Measurements from ENCODE around the gene PCDHB9. TPM values are rescaled to one million over a fixed set of nuclear protein-coding genes. Genes with fewer than 3 reads are reported as not detected.
"Not testable (repeated sequence)": the region's sequence is repeated elsewhere in the genome, so short reads cannot be mapped to it uniquely, and the experiment has no call there.

The PCDHB9 gene
- total RNA-seq, 1 donor from 2014 or later = 0.29 TPM

- ChIA-PET POLR2A (no interaction called here), CTCF (no interaction called here)
- H3K4me3 Mint-ChIP-seq = no peak overlapping the region
- H3K9me3 Mint-ChIP-seq = peaks cover 37% of the 10 kb centered on the region
- H3K36me3 Mint-ChIP-seq (ENCODE audit: low read depth) = peaks cover 4% of the 10 kb centered on the region
- peaks cover 24% of the 10 kb centered on the region for H3K27me3 Mint-ChIP-seq
- no peak overlapping the region for H3K27ac Mint-ChIP-seq
- no peak for TF ChIP-seq CTCF (IDR thresholded peaks at IDR 0.05)
- DNase-seq = no peak
- intact Hi-C loops (cut with micrococcal nuclease) = no loop called here
- no peaks in the 10 kb centered on the region for H3K4me1 Mint-ChIP-seq
- no peak for ATAC-seq (ENCODE audit: low read depth)
Measured at GRCh38 chr5:141196363-141196762, 9.4 kb downstream of the PCDHB9 start.

- no peaks in the 10 kb centered on the region for H3K4me1 Mint-ChIP-seq
- POLR2A ChIA-PET = no interaction called here
- intact Hi-C loops (cut with micrococcal nuclease) = no loop called here
- H3K36me3 Mint-ChIP-seq (ENCODE audit: low read depth) = peaks cover 2% of the 10 kb centered on the region
- DNase-seq = no peak
- TF ChIP-seq CTCF (IDR thresholded peaks at IDR 0.05) = no peak
- H3K27ac Mint-ChIP-seq = no peak within 1 kb of the TSS
- CTCF ChIA-PET = no interaction called here
- peaks cover 33% of the 10 kb centered on the region for H3K9me3 Mint-ChIP-seq
- no peak within 1 kb of the TSS for H3K4me3 Mint-ChIP-seq
- peaks cover 7% of the 10 kb centered on the region for H3K27me3 Mint-ChIP-seq
- ATAC-seq (ENCODE audit: low read depth) = no peak
Measured at GRCh38 chr5:141199359-141200235, 12.6 kb downstream of the PCDHB9 start, which contains the start of gene PCDHB11. Gene PCDHB11 (plus strand): TSS chr5:141199627. CDS start chr5:141199775, 148 bp downstream.

GRCh38 chr5:141201126-141201525 is 14.2 kb downstream of the PCDHB9 start:
- ATAC-seq (ENCODE audit: low read depth); CTCF ChIA-PET; H3K27ac Mint-ChIP-seq; H3K27me3 Mint-ChIP-seq; H3K4me3 Mint-ChIP-seq; DNase-seq; POLR2A ChIA-PET; intact Hi-C loops (cut with micrococcal nuclease); H3K36me3 Mint-ChIP-seq (ENCODE audit: low read depth); H3K4me1 Mint-ChIP-seq: not testable (repeated sequence)
- peaks cover 30% of the 10 kb centered on the region for H3K9me3 Mint-ChIP-seq

GRCh38 chr5:141201646-141202045 is 14.7 kb downstream of the PCDHB9 start:
- ATAC-seq (ENCODE audit: low read depth); H3K36me3 Mint-ChIP-seq (ENCODE audit: low read depth); CTCF ChIA-PET; intact Hi-C loops (cut with micrococcal nuclease); H3K4me3 Mint-ChIP-seq; H3K4me1 Mint-ChIP-seq; H3K27me3 Mint-ChIP-seq; H3K27ac Mint-ChIP-seq; POLR2A ChIA-PET; DNase-seq: not testable (repeated sequence)
- peaks cover 25% of the 10 kb centered on the region for H3K9me3 Mint-ChIP-seq

- CTCF ChIA-PET = interaction anchor here (1.0 kb wide), 1 partner anchor 356 kb away, joined by 3 read pairs; no protein-coding TSS in a partner anchor
- DNase-seq (no peak), ATAC-seq (ENCODE audit: low read depth) (no peak)
- no peak within 1 kb of the TSS for H3K4me3 Mint-ChIP-seq
- TF ChIP-seq CTCF (IDR thresholded peaks at IDR 0.05) = no peak
- POLR2A ChIA-PET = no interaction called here
- H3K9me3 Mint-ChIP-seq = peaks cover 6% of the 10 kb centered on the region
- no peaks in the 10 kb centered on the region for H3K4me1 Mint-ChIP-seq
- no peaks in the 10 kb centered on the region for H3K36me3 Mint-ChIP-seq (ENCODE audit: low read depth)
- peaks cover 36% of the 10 kb centered on the region for H3K27me3 Mint-ChIP-seq
- H3K27ac Mint-ChIP-seq = no peak within 1 kb of the TSS
- intact Hi-C loops (cut with micrococcal nuclease) = loop anchor here (1.0 kb wide), 1 partner anchor 356 kb away; no protein-coding TSS in a partner anchor
Measured at GRCh38 chr5:141208478-141208877, 21.5 kb downstream of the PCDHB9 start, which contains the start of gene PCDHB12. Gene PCDHB12 (plus strand): TSS chr5:141208719. CDS start chr5:141208908, 189 bp downstream.

GRCh38 chr5:141210281-141210680 is 23.3 kb downstream of the PCDHB9 start:
- DNase-seq; ATAC-seq (ENCODE audit: low read depth); intact Hi-C loops (cut with micrococcal nuclease); CTCF ChIA-PET; H3K4me3 Mint-ChIP-seq; H3K36me3 Mint-ChIP-seq (ENCODE audit: low read depth); H3K27ac Mint-ChIP-seq; H3K9me3 Mint-ChIP-seq; H3K4me1 Mint-ChIP-seq: not testable (repeated sequence)
- H3K27me3 Mint-ChIP-seq = peaks cover 41% of the 10 kb centered on the region
- POLR2A ChIA-PET = interaction anchor here (0.5 kb wide), 1 partner anchor 107 kb away, joined by 4 read pairs; no protein-coding TSS in a partner anchor

- H3K36me3 Mint-ChIP-seq (ENCODE audit: low read depth); intact Hi-C loops (cut with micrococcal nuclease); H3K4me3 Mint-ChIP-seq; CTCF ChIA-PET; ATAC-seq (ENCODE audit: low read depth); H3K27ac Mint-ChIP-seq; DNase-seq; H3K4me1 Mint-ChIP-seq: not testable (repeated sequence)
- POLR2A ChIA-PET = interaction anchor here (0.5 kb wide), 1 partner anchor 106 kb away, joined by 4 read pairs; no protein-coding TSS in a partner anchor
- Mint-ChIP-seq H3K27me3 (peaks cover 42% of the 10 kb centered on the region), H3K9me3 (peaks cover 11% of the 10 kb centered on the region)
Measured at GRCh38 chr5:141210849-141211248, 23.9 kb downstream of the PCDHB9 start.

- DNase-seq; POLR2A ChIA-PET; H3K4me1 Mint-ChIP-seq; intact Hi-C loops (cut with micrococcal nuclease); H3K4me3 Mint-ChIP-seq; H3K36me3 Mint-ChIP-seq (ENCODE audit: low read depth); H3K27ac Mint-ChIP-seq; ATAC-seq (ENCODE audit: low read depth); CTCF ChIA-PET: not testable (repeated sequence)
- Mint-ChIP-seq H3K27me3 (peaks cover 36% of the 10 kb centered on the region), H3K9me3 (peaks cover 15% of the 10 kb centered on the region)
Measured at GRCh38 chr5:141213656-141214339, 26.8 kb downstream of the PCDHB9 start, which contains the start of gene PCDHB13. Gene PCDHB13 (plus strand): TSS chr5:141213919. CDS start chr5:141214124, 205 bp downstream.

GRCh38 chr5:141214583-141214982 is 27.6 kb downstream of the PCDHB9 start:
- H3K4me3 Mint-ChIP-seq; CTCF ChIA-PET; DNase-seq; POLR2A ChIA-PET; ATAC-seq (ENCODE audit: low read depth); H3K27ac Mint-ChIP-seq; H3K36me3 Mint-ChIP-seq (ENCODE audit: low read depth); intact Hi-C loops (cut with micrococcal nuclease); H3K4me1 Mint-ChIP-seq: not testable (repeated sequence)
- peaks cover 31% of the 10 kb centered on the region for H3K27me3 Mint-ChIP-seq
- H3K9me3 Mint-ChIP-seq = peaks cover 19% of the 10 kb centered on the region
